HG02938 (cell line): ENCODE results near the gene KPRP.

ENCODE experiments used
- ATAC-seq: cut with Tn5 transposase; IDR thresholded peaks from one replicate; pipeline ENCODE4 v1.9.1; 2021; ENCODE audit warnings: mild to moderate bottlenecking, moderate library complexity; ENCODE audit not compliant: unreplicated experiment

KPRP gene

DNA sequence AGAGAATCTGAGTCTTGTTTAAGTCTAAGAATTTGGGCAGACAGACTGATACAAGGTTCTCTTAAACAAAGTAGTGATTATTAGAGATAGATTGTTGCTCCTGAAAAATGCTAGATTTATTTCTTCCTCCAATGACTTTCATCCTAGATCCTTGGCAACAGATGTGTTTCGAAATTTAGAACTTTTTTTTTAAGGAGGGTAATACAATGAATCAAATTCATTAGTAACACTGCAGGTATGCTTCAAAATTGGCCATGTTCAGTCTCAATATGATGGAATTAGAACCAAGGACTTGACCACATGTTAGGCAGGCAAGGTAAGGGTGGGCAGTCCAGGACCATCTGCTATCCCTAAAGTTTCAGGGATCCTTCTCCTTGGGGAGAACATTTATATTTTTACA is 12.6 kb downstream of the KPRP start:
- no peak for ATAC-seq

DNA sequence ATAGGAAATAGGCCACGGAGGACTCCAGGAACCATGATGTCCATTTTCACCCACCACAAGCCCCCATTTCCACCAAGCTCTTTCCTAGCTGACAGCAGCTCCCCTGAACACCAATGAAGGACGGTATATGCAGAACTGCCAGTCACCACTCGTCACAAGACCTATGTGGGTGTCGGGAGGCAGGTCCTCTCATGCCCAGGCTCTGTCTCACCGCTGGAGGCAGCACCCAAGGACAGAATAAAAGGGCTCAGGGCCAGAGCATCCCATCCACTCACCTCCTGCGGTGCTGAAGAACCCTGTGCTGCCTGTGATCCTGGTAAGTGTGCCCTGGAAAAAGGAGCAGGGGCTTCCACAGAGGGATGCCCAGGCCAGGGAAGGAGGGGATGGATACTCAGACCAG is 17.1 kb downstream of the KPRP start, which contains the start of gene LCE1F:
Gene LCE1F, plus strand, starts transcription at position 266 of the 400 bp plus-strand sequence. CDS start 1,232 bp downstream, outside the sequence.
- ATAC-seq, result no peak

DNA sequence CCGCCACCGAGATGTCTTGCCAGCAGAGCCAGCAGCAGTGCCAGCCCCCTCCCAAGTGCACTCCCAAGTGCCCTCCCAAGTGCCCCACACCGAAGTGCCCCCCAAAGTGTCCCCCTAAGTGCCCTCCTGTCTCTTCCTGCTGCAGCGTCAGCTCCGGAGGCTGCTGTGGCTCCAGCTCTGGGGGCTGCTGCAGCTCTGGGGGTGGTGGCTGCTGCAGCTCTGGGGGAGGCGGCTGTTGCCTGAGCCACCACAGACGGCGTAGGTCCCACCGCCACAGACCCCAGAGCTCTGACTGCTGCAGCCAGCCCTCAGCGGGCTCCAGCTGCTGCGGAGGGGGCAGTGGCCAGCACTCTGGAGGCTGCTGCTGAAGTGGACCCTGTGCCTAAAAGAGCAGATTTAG is 18.5 kb downstream of the KPRP start:
- no peak for ATAC-seq

DNA sequence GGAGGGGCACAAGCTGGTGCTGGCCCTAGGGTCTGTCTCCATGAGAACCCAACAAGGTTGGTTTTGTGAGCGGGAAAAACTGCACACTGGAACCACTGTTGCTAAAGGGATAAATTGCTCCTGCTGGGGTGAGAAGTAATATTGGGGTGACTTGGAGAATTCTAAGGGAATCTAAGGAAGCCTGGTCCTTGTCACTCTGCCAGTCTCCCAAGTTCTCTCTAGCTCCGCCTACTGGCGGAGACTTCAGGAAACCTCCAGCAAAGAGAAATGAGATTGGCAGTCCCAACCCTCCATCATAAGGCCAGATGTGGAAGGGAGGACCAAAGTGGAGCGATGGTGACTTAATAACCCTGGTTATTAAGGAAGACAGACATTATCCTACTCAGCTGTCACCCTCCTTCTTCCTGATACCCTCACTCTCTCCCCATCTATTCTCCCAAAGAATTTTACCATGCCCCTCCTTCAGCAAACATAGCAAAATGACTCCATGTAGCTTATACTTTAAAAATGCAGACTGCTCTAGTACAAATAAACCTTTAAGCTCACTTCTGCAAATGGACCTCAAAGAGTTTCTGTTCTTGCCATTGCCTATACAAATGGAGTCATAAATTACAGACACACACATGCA is 19.8 kb downstream of the KPRP start:
- no peak for ATAC-seq

DNA sequence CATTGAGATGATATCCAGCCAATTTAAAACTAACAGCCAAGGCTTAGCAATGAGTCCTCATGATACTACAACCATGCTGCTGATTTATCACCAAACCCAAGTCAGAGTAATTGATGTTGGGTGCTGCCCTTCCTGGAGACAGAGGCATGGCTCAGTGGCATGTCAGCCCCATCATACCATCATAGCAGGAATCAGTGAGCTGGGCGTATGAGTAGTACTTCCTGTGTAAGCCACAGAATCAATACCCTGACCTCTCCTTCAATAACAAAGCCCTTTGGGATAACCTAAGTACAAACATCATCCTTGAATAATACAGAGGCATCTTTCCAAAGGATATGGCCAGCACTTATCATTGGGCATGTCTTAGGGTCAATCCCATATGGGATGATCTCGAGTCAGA is 25.3 kb downstream of the KPRP start:
- no peak for ATAC-seq

DNA sequence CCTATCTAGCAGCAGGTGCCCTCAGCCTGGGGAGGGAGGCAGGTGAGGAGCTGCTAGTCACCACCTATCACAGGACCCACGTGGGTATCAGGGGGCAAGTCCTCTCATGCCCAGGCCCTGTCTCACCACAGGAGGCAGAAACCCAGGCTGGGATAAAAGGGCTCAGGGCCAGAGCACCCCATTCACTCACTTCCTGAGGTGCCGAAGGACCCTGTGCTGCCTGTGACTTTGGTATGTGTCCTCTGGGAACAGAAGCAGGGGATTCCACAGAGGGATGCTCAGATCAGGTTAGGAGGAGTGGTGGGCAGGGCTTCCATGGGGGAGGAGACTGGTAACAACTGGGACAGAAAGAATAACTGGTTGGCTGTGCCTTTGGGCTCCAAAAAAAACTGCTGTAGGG is 28.3 kb downstream of the KPRP start, which contains the start of gene LCE1E:
Gene LCE1E, plus strand, starts transcription at position 181 of the 400 bp plus-strand sequence. CDS start 1,043 bp downstream, outside the sequence.
- no peak for ATAC-seq

DNA sequence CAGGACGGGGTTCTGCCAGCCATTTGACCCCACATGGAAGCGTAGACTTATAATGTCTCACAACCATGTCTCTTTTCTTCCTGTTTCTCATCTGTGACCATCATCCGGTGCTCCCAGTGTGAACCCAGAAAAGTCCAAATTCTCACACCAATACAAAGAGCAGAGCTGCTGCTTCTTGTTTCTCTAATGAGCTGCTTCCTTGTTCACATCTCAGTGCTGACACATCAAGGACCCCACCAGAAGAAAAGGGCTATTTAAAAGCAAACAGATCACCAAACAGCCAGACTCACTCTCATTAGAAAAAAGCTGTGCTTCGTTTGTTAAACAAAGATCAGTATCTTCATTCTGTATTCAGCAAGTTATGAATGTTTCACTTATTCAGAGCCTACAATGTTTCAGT is 37.9 kb downstream of the KPRP start:
- ATAC-seq, result no peak

DNA sequence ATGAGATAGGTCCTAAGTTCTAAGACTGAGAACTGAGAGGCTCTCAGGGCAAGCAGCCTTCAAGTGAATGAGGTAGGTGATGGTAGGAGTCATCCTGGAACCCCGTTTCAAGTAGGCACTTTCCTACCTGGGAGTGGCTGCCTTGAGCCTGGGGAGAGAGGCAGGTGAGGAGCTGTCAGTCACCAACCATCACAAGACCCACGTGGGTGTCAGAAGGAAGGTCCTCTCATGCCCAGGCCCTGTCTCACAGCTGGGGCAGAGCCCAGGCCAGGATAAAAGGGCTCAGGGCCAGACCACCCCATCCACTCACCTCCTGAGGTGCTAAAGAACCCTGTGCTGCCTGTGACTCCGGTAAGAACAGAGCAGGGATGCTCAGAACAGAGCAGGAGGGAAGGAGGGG is 38.6 kb downstream of the KPRP start, which contains the start of gene LCE1D:
Gene LCE1D, plus strand, starts transcription at position 301 of the 400 bp plus-strand sequence. CDS start 1,074 bp downstream, outside the sequence.
- ATAC-seq, result no peak

DNA sequence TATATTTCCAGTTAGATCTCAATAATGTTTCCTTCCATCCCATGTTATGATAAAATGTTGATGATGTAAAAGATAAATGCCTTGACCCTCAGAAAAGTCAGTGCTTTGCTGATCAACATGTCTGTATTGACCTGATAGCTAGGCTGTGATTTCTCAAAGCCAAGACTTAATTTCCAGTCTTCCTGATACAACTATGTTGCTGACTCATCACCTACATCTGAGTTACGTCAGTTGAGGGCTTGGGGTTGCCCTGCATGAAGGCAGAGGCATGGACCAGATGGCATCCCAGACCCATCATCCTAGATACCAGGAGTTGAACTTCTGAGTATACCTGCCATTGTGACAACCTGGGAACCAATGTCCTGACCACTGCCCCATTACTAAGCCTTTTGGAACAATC is 43.5 kb downstream of the KPRP start:
- ATAC-seq, result no peak

DNA sequence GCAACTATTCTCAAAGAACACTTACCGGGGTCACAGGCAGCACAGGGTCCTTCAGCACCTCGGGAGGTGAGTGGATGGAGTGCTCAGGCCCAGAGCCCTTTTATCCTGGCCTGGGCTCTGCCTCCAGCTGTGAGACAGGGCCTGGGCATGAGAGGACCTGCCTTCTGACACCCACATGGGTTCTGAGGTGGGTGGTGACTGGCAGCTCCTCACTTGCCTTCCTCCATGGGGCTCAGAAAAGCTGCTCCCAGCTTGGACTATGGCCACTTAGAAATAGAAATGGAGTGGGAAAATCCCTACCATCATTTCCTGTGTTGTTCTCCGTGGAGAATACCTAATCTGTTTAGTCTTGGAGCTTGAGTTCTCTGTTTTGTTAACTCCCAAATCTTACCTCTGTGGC is 48.8 kb downstream of the KPRP start, which contains the start of gene LCE1C:
Gene LCE1C, minus strand, starts transcription at position 76 of the 400 bp plus-strand sequence. CDS start 1,173 bp downstream, outside the sequence.
- ATAC-seq, result no peak

DNA sequence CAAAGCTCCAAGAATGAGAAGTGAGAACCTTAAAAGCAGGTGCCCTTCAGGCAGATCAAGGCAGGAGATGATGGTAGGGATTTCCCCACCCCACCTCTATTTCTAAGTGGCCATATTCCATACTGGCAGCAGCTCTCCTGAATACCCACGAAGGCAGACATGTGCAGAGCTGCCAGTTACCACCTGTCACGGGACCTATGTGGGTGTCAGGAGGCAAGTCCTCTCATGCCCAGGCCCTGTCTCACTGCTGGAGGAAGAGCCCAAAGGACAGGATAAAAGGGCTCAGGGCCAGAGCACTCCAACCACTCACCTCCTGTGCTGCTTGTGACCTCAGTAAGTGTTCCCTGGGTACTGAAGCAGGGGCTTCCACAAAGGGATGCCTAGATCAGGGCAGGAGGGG is 53.2 kb downstream of the KPRP start:
- no peak for ATAC-seq
